Smooth muscle cell of the umbilical artery (primary cell): ENCODE measurements around the gene PSMD2. TPM values are rescaled to one million over a fixed set of nuclear protein-coding genes. Genes with fewer than 3 reads are reported as not detected.

Experiments used
- total RNA-seq: library from RNA; depleted of rRNA; stranded (reverse); fragments of >200 nt; gene quantifications from 2 replicates; pipeline ENCODE4 v1.2.3, GENCODE V29; 2014

Gene PSMD2
- total RNA-seq = 557 and 1,040 TPM in 2 replicates

GRCh38 chr3:184298759-184299487, at the start of gene PSMD2:
Gene PSMD2, plus strand, starts transcription at chr3:184299241. Its CDS starts 26 bp downstream, at chr3:184299267.

GRCh38 chr3:184249412-184250166, 49.5 kb upstream of the PSMD2 start, which contains the start of gene EEF1AKMT4:
Gene EEF1AKMT4, plus strand, starts transcription at chr3:184249672. Its CDS starts 23 bp downstream, at chr3:184249695.

GRCh38 chr3:184261270-184261853, 37.7 kb upstream of the PSMD2 start, which contains the start of gene CAMK2N2:
Gene CAMK2N2, minus strand, starts transcription at chr3:184261553. Its CDS starts 268 bp downstream, at chr3:184261285.

GRCh38 chr3:184275961-184276910, 22.8 kb upstream of the PSMD2 start, which contains the start of gene ECE2:
Gene ECE2, plus strand, starts transcription at chr3:184276022. Its CDS starts 132 bp downstream, at chr3:184276154.

GRCh38 chr3:184314363-184314699, 15.3 kb downstream of the PSMD2 start, which contains the start of gene EIF4G1:
Gene EIF4G1, plus strand, starts transcription at chr3:184314606. Its CDS starts 1,191 bp downstream, at chr3:184315797.

GRCh38 chr3:184337399-184337714, 38.3 kb downstream of the PSMD2 start, which contains the start of gene FAM131A:
Gene FAM131A, plus strand, starts transcription at chr3:184337600. Its CDS starts 31 bp downstream, at chr3:184337631.

Other genes with a start within 250 kb of the PSMD2 start
- not detected in 2 replicates for gene HTR3C, start 246.2 kb upstream of the PSMD2 start, total RNA-seq
- not detected in 2 replicates for gene HTR3E, start 202.2 kb upstream of the PSMD2 start, total RNA-seq
- gene EIF2B5, start 163.9 kb upstream of the PSMD2 start, total RNA-seq = 25.2 and 29.4 TPM in 2 replicates
- gene DVL3, start 143.9 kb upstream of the PSMD2 start, total RNA-seq = 41.6 and 63.3 TPM in 2 replicates
- gene AP2M1, start 124.4 kb upstream of the PSMD2 start, total RNA-seq = 561 and 564 TPM in 2 replicates
- gene ABCF3, start 113.0 kb upstream of the PSMD2 start, total RNA-seq = 42.1 and 49.6 TPM in 2 replicates
- gene VWA5B2, start 69.7 kb upstream of the PSMD2 start, total RNA-seq = not detected in 2 replicates
- gene ALG3, start 50.3 kb upstream of the PSMD2 start, total RNA-seq = 41.1 and 49.0 TPM in 2 replicates
- gene EEF1AKMT4, start 49.6 kb upstream of the PSMD2 start, total RNA-seq = 2.4 and 4.2 TPM in 2 replicates
- gene CAMK2N2, start 37.7 kb upstream of the PSMD2 start, total RNA-seq = 0.37 TPM in 1 of 2 replicates, not detected in the other
- gene ECE2, start 23.2 kb upstream of the PSMD2 start, total RNA-seq = not detected in 2 replicates
- gene EIF4G1, start 15.4 kb downstream of the PSMD2 start, total RNA-seq = 258 and 495 TPM in 2 replicates
- gene FAM131A, start 38.4 kb downstream of the PSMD2 start, total RNA-seq = 21.4 and 38.7 TPM in 2 replicates
- 2.4 and 2.8 TPM in 2 replicates for gene CLCN2, start 62.4 kb downstream of the PSMD2 start, total RNA-seq
- 86.7 and 121 TPM in 2 replicates for gene POLR2H, start 62.5 kb downstream of the PSMD2 start, total RNA-seq
- gene THPO, start 79.0 kb downstream of the PSMD2 start, total RNA-seq = not detected in 2 replicates
- gene CHRD, start 80.8 kb downstream of the PSMD2 start, total RNA-seq = 0.55 and 0.59 TPM in 2 replicates